Upper lobe of left lung (tissue), 4 donors: ENCODE results near the gene EPC1.

Experiments used
- EP300 ChIP-seq, 4 donors: sonication (generic); formaldehyde crosslinking; IDR thresholded peaks; one replicate each; pipeline ENCODE4 v1.5.1; 2017; ENCODE audit warnings: antibody characterized with exemption in 4 of 4, control low read depth in 2 of 4
- POLR2A ChIP-seq, 4 donors: fragments of 450-650 bp; IDR thresholded peaks; one replicate each; pipeline ENCODE4 v1.5.1; 2016 to 2017; ENCODE audit warnings: antibody characterized with exemption in 4 of 4, mild to moderate bottlenecking in 2 of 4
- POLR2AphosphoS5 ChIP-seq, 2 donors: sonication (generic); formaldehyde crosslinking; IDR thresholded peaks; one replicate each; pipeline ENCODE4 v1.5.1; 2017; ENCODE audit warnings: antibody characterized with exemption in 2 of 2
- TF ChIP-seq, protein P1 (sequence below), 6 experiments: fragments of 450-650 bp in 4 of 6; fragments of 200-600 bp in 2 of 6; sonication (generic) in 2 of 6; IDR thresholded peaks; one replicate each; pipeline ENCODE4 v1.5.1; 2016 to 2019; ENCODE audit warnings: antibody characterized with exemption in 6 of 6

DNA sequence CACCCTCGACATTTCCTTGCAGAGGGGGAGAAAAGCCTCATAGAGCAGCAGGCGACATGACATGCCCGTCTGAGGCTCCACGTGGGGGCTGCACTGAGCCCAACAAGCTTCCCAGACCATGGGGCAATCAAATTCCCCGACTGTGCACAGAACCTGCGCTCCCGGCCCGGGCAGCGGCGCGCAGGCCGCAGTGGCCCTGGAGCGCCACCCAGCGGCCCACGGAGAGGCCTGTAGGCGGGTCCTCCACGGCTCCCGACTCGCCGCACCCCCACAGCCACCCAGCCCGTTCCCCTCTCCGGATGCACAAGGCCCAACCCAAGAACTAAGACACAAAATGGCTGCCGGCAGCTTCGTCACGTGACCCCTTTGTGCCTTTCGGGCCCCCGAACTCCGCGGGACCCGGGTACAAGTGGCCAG lies 816 bp downstream of the EPC1 start:
- TF ChIP-seq POLR2AphosphoS5 (IDR thresholded peaks at IDR 0.05), result peak; percentile 16 to 73
- no peak for TF ChIP-seq EP300 (IDR thresholded peaks at IDR 0.05)
- TF ChIP-seq, protein P1, sequence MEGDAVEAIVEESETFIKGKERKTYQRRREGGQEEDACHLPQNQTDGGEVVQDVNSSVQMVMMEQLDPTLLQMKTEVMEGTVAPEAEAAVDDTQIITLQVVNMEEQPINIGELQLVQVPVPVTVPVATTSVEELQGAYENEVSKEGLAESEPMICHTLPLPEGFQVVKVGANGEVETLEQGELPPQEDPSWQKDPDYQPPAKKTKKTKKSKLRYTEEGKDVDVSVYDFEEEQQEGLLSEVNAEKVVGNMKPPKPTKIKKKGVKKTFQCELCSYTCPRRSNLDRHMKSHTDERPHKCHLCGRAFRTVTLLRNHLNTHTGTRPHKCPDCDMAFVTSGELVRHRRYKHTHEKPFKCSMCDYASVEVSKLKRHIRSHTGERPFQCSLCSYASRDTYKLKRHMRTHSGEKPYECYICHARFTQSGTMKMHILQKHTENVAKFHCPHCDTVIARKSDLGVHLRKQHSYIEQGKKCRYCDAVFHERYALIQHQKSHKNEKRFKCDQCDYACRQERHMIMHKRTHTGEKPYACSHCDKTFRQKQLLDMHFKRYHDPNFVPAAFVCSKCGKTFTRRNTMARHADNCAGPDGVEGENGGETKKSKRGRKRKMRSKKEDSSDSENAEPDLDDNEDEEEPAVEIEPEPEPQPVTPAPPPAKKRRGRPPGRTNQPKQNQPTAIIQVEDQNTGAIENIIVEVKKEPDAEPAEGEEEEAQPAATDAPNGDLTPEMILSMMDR (IDR thresholded peaks at IDR 0.05), result peak; percentile 96 to 99 (median 98)
- TF ChIP-seq POLR2A (IDR thresholded peaks at IDR 0.05), result no peak
